ENCODE measurements around the gene SORCS3.

DNA sequence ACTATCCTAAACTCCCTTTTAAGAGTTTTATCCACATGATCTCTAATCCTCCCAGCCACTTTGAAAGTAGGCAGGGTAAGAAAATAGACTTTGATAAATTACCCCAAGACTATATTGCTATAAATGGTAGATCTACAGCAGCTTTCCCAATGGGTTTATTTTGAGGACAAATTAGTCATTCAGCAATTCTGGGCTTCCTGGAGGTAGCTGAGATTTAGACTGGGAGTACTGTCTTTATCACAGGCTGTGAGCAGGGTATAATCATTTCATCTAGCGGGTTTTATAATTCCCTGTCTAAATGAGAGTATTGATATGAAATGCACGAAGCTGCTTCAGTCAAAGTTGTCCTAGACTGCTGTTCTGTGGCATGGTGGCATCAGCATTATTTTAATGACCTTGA is 279.4 kb downstream of the SORCS3 start:
- TF ChIP-seq, protein P1, sequence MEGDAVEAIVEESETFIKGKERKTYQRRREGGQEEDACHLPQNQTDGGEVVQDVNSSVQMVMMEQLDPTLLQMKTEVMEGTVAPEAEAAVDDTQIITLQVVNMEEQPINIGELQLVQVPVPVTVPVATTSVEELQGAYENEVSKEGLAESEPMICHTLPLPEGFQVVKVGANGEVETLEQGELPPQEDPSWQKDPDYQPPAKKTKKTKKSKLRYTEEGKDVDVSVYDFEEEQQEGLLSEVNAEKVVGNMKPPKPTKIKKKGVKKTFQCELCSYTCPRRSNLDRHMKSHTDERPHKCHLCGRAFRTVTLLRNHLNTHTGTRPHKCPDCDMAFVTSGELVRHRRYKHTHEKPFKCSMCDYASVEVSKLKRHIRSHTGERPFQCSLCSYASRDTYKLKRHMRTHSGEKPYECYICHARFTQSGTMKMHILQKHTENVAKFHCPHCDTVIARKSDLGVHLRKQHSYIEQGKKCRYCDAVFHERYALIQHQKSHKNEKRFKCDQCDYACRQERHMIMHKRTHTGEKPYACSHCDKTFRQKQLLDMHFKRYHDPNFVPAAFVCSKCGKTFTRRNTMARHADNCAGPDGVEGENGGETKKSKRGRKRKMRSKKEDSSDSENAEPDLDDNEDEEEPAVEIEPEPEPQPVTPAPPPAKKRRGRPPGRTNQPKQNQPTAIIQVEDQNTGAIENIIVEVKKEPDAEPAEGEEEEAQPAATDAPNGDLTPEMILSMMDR (conservative IDR thresholded peaks at IDR 0.05; ENCODE audit: low read depth, low read length): no peak
- no peak for TF ChIP-seq EZH2 (IDR thresholded peaks at IDR 0.05; ENCODE audit: low read length, unreplicated experiment)

All from PC-3 (cell line).